AG04450 (cell line): Measurements from ENCODE around the gene MCFD2. TPM values are rescaled to one million over a fixed set of nuclear protein-coding genes. Genes with fewer than 3 reads are reported as not detected.

Source experiments
- CTCF ChIA-PET: fragments of 300-600, 350-600 bp; formaldehyde crosslinking; extraction: SDS; loops from one replicate; lab custom pipeline; 2022; ENCODE audit warnings: antibody characterized with exemption, inconsistent platforms; lab: Charles Lee
- POLR2A ChIA-PET: fragments of 350-600 bp; formaldehyde crosslinking; extraction: SDS; loops from one replicate; lab custom pipeline; 2021; ENCODE audit warnings: antibody characterized with exemption, inconsistent platforms; lab: Yijun Ruan, JAX
- DNase-seq: peaks from one replicate; pipeline ENCODE4 v3.0.0-alpha.2; 2011; ENCODE audit warnings: low read depth, low spot score
- H3K27ac ChIP-seq: one replicate; pipeline ENCODE4 v1.5.1; 2012; ENCODE audit warnings: low read depth, low read length, control low read depth
- H3K27me3 ChIP-seq: one replicate; pipeline ENCODE4 v1.6.0; 2012; ENCODE audit warnings: low read length; ENCODE audit not compliant: control insufficient read depth, insufficient read depth
- H3K4me3 ChIP-seq: 2 replicates; pipeline ENCODE4 v1.5.1; 2011; ENCODE audit warnings: mild to moderate bottlenecking, low read depth, low read length, control low read depth
- H3K9me3 ChIP-seq: 2 replicates; pipeline ENCODE4 v1.5.1; 2012; ENCODE audit warnings: low read length; ENCODE audit not compliant: control insufficient read depth, insufficient read depth
- polyA plus RNA-seq: library from polyadenylated mRNA; depleted of rRNA; stranded (reverse); fragments of >200 nt; gene quantifications from 2 replicates; pipeline ENCODE4 v1.2.3, GENCODE V29; 2011
- TF ChIP-seq, protein P1 (sequence below): IDR thresholded peaks from 2 replicates; pipeline ENCODE4 v1.5.1; 2011; ENCODE audit warnings: low read depth, low read length, control low read depth, inconsistent platforms

The MCFD2 gene
- polyA plus RNA-seq, 1 experiment: 231 TPM

DNA sequence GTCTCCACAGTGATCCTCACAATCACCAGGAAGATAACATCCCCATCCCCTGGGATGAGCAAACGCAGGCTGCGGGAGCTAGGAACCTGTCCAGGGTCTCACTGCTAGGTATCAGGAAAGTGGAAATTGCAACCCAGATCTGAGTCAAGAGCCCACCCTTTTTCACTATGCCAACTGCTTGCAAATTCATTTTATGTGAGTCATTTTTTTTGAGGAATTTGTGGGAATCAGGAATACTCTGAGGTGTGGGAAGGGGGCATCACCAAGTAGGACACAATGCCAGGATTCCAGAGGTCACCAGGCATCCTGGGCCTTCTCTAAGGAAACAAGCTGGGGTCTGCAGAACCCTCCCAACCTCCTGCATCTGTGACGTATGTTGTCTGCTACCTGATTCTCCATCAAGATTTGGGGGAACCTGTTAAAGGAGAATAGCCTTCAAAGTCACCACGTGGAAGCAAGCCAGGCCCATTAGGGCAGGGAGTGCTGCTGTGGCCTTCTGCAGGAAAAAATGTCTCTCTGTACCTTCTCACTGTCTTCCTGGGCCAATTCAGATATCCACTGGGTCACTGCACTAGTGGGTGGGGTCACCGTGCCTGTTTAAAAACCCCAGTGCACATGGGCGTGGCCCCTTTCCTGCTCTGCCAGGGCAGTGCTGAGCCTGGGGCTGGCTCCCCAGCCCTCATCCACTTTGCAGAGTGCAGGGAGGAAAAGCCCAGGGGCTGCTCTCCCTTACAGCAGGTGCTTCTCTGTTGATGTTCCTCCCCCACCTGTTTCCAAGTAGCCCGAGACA is 50.2 kb downstream of the MCFD2 start:
- TF ChIP-seq, protein P1, sequence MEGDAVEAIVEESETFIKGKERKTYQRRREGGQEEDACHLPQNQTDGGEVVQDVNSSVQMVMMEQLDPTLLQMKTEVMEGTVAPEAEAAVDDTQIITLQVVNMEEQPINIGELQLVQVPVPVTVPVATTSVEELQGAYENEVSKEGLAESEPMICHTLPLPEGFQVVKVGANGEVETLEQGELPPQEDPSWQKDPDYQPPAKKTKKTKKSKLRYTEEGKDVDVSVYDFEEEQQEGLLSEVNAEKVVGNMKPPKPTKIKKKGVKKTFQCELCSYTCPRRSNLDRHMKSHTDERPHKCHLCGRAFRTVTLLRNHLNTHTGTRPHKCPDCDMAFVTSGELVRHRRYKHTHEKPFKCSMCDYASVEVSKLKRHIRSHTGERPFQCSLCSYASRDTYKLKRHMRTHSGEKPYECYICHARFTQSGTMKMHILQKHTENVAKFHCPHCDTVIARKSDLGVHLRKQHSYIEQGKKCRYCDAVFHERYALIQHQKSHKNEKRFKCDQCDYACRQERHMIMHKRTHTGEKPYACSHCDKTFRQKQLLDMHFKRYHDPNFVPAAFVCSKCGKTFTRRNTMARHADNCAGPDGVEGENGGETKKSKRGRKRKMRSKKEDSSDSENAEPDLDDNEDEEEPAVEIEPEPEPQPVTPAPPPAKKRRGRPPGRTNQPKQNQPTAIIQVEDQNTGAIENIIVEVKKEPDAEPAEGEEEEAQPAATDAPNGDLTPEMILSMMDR: no peak
- Histone ChIP-seq H3K4me3 (no peak overlapping the region), H3K27me3 (no peaks in the 10 kb centered on the region), H3K27ac (no peak overlapping the region), H3K9me3 (peaks cover 18% of the 10 kb centered on the region)
- POLR2A ChIA-PET: no interaction called here
- DNase-seq: no peak
- CTCF ChIA-PET: interaction anchor here (0.5 kb wide), 1 partner anchor 65 kb away, joined by 3 read pairs; no protein-coding TSS in a partner anchor

DNA sequence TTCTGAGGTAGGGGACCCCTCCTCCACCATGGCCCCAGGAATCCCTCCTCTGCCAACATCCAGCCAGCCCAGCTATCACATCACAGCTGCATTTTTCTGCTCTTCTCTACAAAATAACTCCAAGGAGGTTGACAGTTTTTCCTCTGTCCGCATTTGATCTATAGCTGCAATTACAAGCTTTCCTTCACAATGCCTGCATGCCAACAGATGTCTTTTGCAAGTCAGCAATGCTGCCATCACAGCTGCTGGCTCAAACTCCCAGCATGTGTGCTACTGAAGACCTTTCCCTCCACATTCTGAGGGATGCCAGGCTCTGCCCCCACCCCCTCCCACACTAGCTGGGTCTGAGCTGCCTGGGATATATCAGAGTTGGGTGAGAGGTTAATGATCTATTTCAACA is 51.7 kb downstream of the MCFD2 start:
- ChIA-PET CTCF (no interaction called here), POLR2A (interaction anchor here (0.8 kb wide), 1 partner anchor 14 kb away, joined by 3 read pairs; no protein-coding TSS in a partner anchor)
- Histone ChIP-seq H3K27me3 (no peaks in the 10 kb centered on the region), H3K4me3 (no peak overlapping the region), H3K27ac (no peak overlapping the region), H3K9me3 (peaks cover 18% of the 10 kb centered on the region)
- TF ChIP-seq, protein P1: no peak
- DNase-seq: no peak

DNA sequence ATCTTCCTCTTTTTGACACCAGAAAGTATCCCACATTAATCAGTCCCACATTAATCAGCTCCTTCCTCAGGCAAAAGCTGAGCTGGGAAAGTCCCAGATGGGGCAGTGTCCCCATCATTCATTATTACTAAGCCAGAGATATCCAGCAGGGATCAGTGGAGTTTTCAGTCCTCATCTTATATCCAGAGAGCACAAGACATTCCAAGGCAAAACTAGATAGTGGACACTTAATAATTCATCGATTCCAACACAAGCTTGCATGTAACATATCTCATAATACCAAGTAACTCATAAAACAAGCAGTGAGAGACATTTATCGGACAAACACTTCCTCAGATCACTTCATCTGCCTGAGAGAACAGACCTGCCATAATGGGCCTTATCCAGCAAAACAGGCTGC is 53.1 kb downstream of the MCFD2 start:
- CTCF ChIA-PET: interaction anchor here (1.1 to 1.7 kb wide), 2 partner anchors 27 to 85 kb away, joined by 3 to 4 read pairs; no protein-coding TSS in a partner anchor
- Histone ChIP-seq H3K4me3 (no peak overlapping the region), H3K9me3 (peaks cover 18% of the 10 kb centered on the region), H3K27me3 (no peaks in the 10 kb centered on the region), H3K27ac (no peak overlapping the region)
- POLR2A ChIA-PET: no interaction called here
- TF ChIP-seq, protein P1: no peak
- DNase-seq: no peak

DNA sequence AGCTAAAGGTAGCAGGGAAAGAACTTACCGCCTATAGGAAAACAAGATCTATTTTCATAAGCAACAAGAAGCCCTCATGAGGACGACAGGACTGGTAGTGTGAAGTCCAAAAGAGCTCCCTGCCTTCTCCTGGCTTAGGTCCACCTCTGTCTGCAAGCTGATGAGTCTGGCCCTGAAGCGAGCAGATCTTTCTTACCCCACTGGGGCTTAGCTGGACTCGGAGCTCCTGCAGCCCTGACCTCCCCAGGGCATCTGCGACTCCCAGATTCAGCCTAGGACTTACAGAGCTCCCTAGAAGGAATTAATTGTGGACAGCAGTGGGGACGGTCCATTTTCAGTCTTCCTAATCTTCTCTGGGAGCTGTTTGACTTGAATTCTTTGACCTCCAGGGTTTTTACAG is 53.7 kb downstream of the MCFD2 start:
- TF ChIP-seq, protein P1: no peak
- H3K27me3 ChIP-seq: no peaks in the 10 kb centered on the region
- ChIA-PET POLR2A (no interaction called here), CTCF (interaction anchor here (1.1 to 1.7 kb wide), 2 partner anchors 27 to 85 kb away, joined by 3 to 4 read pairs; no protein-coding TSS in a partner anchor)
- no peak for DNase-seq
- H3K9me3 ChIP-seq: peaks cover 18% of the 10 kb centered on the region
- no peak overlapping the region for H3K27ac ChIP-seq
- H3K4me3 ChIP-seq: no peak overlapping the region

DNA sequence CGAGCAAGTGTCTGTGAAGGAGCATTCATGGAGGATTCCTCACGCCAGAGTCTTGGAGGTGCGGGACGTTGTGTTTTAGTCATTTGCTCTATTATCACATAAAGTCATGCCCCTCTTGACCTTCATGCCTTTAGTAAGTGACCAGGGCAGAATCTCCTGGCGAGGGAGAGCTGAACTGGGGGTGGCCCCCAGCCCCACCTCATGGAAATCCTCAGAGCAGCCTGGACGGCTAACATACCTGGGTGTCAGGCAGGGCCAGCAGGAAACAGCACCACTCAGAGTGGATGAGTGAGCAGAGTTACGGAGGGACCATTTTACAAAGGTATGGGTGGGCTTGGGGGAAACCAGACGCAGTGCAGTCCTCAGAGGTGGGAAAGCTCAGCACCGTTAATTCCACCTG is 56.1 kb downstream of the MCFD2 start:
- Histone ChIP-seq H3K27me3 (no peaks in the 10 kb centered on the region), H3K9me3 (peaks cover 4% of the 10 kb centered on the region; the same call in 1 of the 2 replicates), H3K4me3 (no peak overlapping the region), H3K27ac (peak overlapping the region; percentile 92)
- ChIA-PET CTCF (no interaction called here), POLR2A (no interaction called here)
- no peak for DNase-seq
- TF ChIP-seq, protein P1: no peak
